AG04449 (cell line): Measurements from ENCODE around the gene COBL.

Experiments used
- CTCF ChIA-PET: fragments of 350-600 bp; formaldehyde crosslinking; extraction: SDS; loops from one replicate; lab custom pipeline; 2021; ENCODE audit warnings: antibody characterized with exemption; lab: Yijun Ruan, JAX
- POLR2A ChIA-PET: fragments of 400-600, 350-600 bp; formaldehyde crosslinking; extraction: SDS; loops from one replicate; lab custom pipeline; 2020; ENCODE audit warnings: antibody characterized with exemption, inconsistent platforms; lab: Yijun Ruan, JAX
- DNase-seq: peaks from one replicate; pipeline ENCODE4 v3.0.0-alpha.2; 2010; ENCODE audit warnings: low read depth, low spot score
- H3K4me3 ChIP-seq: 2 replicates; pipeline ENCODE4 v1.5.1; 2011; ENCODE audit warnings: low read depth, mild to moderate bottlenecking, control low read depth, low read length
- TF ChIP-seq, protein P1 (sequence below): IDR thresholded peaks from one replicate; pipeline ENCODE4 v1.5.1; 2011; ENCODE audit warnings: mild to moderate bottlenecking, moderate library complexity, low read length, control low read depth, inconsistent platforms; ENCODE audit not compliant: insufficient read depth; ENCODE audit errors: missing control alignments

COBL gene

DNA sequence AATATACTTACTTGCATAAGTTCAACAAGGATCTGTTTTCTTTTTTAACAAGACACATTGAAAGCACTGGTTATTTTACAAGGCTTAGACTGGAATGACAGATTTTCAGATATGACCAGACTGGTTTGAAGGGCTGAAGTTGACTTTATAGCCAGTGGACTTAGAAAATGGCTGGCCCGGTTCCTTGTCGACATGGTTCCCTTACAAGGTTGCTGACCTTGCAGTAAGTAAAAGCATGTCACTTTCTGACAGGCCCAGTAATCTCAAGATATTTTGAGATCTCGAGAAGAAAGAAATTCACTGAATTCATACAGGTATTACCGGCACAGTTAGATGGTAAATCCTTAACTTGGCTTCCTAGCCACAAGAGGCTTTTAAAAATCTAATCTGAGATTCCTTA is 136.5 kb downstream of the COBL start:
- ChIA-PET POLR2A (no interaction called here), CTCF (no interaction called here)
- DNase-seq = no peak
- no peak overlapping the region for H3K4me3 ChIP-seq
- TF ChIP-seq, protein P1, sequence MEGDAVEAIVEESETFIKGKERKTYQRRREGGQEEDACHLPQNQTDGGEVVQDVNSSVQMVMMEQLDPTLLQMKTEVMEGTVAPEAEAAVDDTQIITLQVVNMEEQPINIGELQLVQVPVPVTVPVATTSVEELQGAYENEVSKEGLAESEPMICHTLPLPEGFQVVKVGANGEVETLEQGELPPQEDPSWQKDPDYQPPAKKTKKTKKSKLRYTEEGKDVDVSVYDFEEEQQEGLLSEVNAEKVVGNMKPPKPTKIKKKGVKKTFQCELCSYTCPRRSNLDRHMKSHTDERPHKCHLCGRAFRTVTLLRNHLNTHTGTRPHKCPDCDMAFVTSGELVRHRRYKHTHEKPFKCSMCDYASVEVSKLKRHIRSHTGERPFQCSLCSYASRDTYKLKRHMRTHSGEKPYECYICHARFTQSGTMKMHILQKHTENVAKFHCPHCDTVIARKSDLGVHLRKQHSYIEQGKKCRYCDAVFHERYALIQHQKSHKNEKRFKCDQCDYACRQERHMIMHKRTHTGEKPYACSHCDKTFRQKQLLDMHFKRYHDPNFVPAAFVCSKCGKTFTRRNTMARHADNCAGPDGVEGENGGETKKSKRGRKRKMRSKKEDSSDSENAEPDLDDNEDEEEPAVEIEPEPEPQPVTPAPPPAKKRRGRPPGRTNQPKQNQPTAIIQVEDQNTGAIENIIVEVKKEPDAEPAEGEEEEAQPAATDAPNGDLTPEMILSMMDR = no peak

DNA sequence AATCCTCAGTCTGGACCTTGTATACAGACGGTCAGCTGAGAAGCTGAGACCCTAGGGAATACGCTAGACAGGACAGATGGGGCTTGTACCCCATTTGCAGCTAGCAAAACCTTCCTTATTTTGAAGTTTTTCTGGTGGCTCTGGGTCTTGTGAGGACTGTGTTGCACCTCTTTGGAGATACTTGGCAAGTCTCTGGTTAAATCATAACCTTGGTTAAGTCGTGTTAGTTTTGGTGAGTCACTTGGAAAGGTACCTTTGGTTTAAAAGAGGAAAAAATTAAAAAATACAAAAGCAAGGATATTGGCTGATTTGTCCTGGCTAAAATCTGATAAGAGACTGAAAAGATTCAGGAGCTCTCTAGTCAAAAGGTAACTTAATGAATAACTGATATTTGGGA is 140.6 kb downstream of the COBL start:
- POLR2A ChIA-PET = no interaction called here
- TF ChIP-seq, protein P1 = no peak
- DNase-seq = no peak
- CTCF ChIA-PET = interaction anchor here (1.2 to 1.9 kb wide), 3 partner anchors 13 to 192 kb away, joined by 4 to 21 read pairs (median 4); no protein-coding TSS in a partner anchor
- no peak overlapping the region for H3K4me3 ChIP-seq

DNA sequence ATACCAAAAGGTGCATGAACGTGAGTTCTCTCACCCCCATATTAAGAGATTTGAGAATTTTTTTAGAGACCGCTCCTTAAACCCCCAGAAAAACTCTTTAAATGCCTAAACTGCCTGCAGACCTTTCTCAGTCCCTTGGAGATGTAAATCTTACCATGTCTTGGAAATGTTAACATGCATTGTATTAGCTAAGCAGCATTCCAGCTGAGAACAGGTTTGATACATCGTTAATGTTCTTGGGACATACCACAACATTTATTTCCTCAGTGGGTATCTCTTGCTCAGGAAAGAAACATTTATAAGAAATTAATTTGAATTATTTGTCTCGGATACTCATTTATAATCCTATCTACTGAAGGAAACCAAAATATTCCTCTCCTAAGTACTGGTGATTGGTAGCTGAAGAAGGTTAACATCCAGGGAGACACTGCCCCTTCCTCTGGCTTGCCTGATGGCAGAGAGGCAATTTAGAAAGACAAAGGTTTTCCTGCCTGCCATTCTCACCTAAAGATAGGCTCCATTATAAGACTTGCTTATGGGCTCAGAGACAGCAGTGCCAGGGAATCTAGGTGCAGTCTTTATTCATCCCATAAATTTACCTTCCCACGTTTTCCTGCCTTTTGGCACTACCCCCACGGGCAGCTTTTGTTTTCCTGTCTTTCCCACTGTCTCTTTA is 141.2 kb downstream of the COBL start:
- POLR2A ChIA-PET = no interaction called here

DNA sequence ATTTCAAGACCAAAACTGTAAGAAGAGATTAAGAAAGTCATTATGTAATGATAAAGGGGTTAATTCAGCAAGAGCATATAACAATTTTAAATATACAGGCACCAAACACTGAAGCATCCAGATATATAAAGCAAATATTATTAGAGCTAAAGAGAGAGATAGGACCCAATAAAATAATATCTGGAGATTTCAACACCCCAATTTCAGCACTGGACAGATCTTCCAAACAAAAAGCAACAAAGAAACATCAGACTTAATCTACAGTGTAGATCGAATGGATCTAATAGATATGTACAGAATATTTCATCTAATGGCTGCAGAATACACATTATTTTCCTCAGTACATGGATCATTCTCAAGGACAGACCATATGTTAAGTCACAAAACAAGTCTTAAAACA is 151.3 kb downstream of the COBL start:
- CTCF ChIA-PET = interaction anchor here (6.3 kb wide), 1 partner anchor 23 kb away, joined by 84 read pairs; no protein-coding TSS in a partner anchor
- TF ChIP-seq, protein P1 = no peak
- H3K4me3 ChIP-seq = no peak overlapping the region
- POLR2A ChIA-PET = no interaction called here
- no peak for DNase-seq

More for the DNA sequence above, 141.2 kb downstream of the COBL start:
- CTCF ChIA-PET = interaction anchor here (1.2 to 3.3 kb wide), 4 partner anchors 13 to 192 kb away, joined by 4 to 21 read pairs (median 10); no protein-coding TSS in a partner anchor
- DNase-seq = no peak
- H3K4me3 ChIP-seq = no peak overlapping the region
- TF ChIP-seq, protein P1 = no peak

DNA sequence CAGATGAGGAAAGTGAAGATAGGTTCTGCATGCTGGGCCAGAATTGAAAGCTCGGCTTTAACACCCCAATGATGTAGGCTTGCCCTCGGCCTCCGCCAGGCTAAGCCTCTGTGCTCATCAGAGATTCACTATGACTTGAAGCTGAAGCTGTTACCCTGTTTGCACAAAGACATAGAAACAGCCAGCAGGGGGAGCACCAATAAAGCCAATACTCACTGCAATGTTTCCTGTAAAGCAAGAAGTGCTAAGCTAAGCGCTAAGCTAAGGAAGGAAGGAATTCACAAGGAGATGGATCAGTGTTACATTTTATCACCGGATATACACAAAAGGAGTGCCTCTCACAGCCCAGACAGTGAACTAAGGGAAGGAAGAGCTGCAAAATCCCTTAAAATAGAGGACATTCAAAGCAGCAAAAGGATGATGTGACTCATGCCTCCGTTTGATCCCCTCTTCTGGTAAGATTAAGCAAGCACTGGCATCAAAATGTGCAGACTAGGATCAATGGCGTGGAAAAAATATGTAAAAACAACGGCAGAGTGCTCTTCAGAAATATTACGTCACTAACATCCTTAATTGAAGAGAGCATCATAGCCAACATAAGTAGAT is 153.8 kb downstream of the COBL start:
- ChIA-PET CTCF (interaction anchor here (0.6 to 7.4 kb wide), 46 partner anchors 8 to 1070 kb away, joined by 3 to 236 read pairs (median 4); no protein-coding TSS in a partner anchor), POLR2A (no interaction called here)
- H3K4me3 ChIP-seq = no peak overlapping the region
- peak; percentile 47 for DNase-seq
- TF ChIP-seq, protein P1 = peak; percentile 88

DNA sequence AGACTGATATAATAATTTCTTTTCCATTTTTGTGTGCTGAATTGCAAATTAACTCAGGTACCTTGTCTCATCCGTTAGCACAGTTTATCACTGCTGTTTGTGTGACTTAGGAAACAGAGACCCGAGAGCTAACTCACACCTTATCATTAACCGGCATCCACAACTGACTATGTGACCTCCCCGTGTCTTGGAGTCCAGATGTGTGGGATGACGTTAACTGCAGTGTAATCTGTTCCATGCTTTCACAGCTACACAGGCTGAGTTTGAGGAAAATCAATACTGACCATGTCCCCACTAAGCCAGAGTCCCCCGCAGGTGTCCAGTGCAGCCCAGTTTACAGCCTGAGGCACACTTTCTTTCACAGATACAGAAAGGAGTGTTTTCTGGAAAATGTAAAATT is 154.7 kb downstream of the COBL start:
- no peak for DNase-seq
- TF ChIP-seq, protein P1 = no peak
- CTCF ChIA-PET = interaction anchor here (0.6 to 7.4 kb wide), 49 partner anchors 8 to 1069 kb away, joined by 3 to 236 read pairs (median 5); no protein-coding TSS in a partner anchor
- no peak overlapping the region for H3K4me3 ChIP-seq
- POLR2A ChIA-PET = no interaction called here
